Lung microvascular endothelial cell (primary cell): ENCODE results near the gene GMPR2. TPM values are rescaled to one million over a fixed set of nuclear protein-coding genes. Genes with fewer than 3 reads are reported as not detected.
"Not testable (repeated sequence)": the region's sequence is repeated elsewhere in the genome, so short reads cannot be mapped to it uniquely, and the experiment has no call there.

ENCODE experiments used
- DNase-seq, 2 donors: peaks; one replicate each; pipeline versions ENCODE4 v3.0.0 to v3.0.0-alpha.2; 2010; ENCODE audit warnings: low read depth in 2 of 2
- total RNA-seq: library from RNA; depleted of rRNA; stranded (reverse); fragments of >200 nt; gene quantifications from 2 replicates; pipeline ENCODE4 v1.2.1, GENCODE V29; 2014

GMPR2 gene
- total RNA-seq, 1 donor from 2014 or later, result 109 TPM

GRCh38 chr14:24228902-24229301 is 3.8 kb upstream of the GMPR2 start:
- DNase-seq, result no peak

GRCh38 chr14:24231263-24232120 is 1.2 kb upstream of the GMPR2 start:
- peak; percentile 23 to 36 for DNase-seq

DNA sequence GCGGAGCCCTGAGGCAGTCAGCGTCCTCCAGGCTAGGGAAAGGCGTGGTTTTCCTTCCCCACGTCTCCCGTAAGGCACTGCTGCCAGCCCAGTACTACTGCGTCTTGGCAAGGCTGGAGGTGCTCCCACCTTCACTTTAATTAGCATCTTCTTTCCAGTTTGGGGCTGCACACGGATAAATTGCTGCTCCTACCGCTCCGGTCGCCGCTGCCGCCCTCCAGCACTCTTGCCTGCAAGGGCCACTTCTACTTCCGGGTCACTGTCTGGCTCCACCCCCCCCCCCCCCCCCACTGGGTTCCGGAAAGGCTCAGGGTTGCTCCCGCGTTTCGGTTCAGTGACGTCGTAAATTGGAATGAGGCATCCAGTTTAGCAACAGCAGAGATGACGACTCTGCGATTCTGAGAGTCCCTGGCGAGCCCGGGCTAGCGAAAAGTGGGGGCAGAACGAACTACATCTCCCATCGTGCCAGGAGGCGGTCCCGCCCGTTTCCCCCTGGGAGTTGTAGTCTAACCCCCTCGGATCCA is 546 bp upstream of the GMPR2 start, which contains the start of gene NEDD8:
TSS of gene NEDD8 (minus strand) at position 247 of the 524 bp plus-strand sequence. CDS start at position 147, 100 bp downstream.
- DNase-seq, result peak; percentile 96 to 97

DNA sequence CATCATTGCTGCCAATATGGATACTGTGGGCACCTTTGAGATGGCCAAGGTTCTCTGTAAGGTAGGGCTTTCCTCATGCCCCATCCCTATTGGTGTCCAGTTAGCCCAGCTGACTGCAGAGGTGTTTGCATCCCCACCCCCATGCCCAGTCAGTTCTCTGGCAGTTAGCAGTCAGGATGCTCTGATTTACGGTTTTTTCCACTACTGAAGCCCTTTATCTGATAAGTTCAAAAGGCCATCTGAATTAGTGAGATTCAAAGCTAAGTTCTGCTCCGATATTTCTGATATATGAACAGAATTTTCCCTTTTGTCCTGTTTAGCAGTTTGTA is 773 bp downstream of the GMPR2 start:
- DNase-seq, result peak in 1 of 2 donors; percentile 76

DNA sequence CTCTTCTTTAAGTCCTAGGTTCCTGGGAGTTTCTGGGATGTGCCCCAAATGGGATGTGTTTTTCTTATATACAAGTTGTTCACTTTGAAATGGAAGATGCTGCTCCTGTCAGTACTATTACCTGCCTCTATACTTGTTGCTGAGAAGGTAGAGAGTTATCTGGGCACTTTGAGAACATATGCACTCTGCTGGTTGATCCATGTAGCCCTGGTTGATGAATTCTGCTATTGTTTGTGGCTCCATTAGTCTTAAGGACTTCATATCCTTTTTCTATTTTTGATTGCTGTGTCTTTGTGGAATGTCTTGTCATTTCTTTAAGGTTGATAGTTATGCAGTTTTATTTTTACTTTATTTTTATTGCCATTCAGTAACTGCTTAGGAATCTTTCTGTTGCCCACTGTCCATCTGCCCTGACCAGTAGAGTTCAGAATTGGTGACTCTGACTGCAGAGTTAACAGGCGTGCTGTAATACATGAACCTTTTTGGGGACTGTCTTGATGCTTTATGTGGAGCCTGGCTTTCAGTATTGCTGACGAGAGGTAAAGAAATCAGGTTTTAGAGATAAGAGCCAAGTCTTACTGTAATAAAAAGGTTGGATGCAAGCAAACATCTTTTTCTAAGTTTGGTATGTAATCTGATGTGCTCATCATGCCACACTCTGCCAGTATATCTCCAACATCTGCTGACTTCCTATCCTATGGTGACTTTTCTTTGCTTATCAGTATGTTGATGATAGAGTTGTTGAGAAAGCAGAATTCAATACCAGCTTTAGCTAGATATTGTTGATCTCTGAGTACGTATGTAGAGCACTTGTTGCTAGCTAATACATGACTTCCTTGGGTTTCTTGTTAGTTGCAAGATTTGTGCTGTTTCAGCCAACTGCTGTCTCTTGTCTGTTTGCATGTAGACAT is 1.6 kb downstream of the GMPR2 start:
- DNase-seq, result no peak

GRCh38 chr14:24235804-24236688 is 3.3 kb downstream of the GMPR2 start:
- DNase-seq, result no peak

DNA sequence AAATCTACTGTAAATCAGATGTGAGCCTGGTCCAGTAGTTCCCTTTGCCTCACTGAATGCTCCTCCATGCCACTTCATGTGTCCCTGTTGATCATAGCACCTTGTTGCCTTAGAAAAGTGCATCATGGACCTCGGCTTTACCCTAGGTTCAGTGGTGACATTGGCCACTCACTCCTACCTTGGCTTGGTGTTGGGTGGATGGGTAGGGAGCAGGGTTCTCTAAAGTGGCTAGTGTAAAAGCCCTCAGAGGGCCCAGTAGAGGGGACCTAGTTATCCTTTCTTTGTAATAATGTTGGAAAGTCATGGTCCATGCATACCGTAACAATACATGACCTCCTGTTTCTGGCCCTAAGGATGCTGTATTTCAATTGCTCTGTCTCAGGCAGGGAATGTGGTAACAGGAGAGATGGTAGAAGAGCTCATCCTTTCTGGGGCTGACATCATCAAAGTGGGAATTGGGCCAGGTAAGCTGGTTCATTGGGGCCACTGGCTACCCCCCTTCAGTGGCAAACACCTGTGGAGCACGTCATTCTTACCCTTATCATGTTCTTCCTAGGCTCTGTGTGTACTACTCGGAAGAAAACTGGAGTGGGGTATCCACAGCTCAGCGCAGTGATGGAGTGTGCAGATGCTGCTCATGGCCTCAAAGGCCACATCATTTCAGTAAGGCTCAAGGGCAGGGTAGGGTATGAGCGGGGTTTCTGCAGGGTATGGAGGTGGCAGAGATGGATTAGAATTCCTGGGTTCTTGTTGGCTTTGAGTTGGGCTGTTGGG is 4.1 kb downstream of the GMPR2 start:
- no peak for DNase-seq

- no peak for DNase-seq
These were observed 4.8 kb downstream of the GMPR2 start for GRCh38 chr14:24237463-24237955.

DNA sequence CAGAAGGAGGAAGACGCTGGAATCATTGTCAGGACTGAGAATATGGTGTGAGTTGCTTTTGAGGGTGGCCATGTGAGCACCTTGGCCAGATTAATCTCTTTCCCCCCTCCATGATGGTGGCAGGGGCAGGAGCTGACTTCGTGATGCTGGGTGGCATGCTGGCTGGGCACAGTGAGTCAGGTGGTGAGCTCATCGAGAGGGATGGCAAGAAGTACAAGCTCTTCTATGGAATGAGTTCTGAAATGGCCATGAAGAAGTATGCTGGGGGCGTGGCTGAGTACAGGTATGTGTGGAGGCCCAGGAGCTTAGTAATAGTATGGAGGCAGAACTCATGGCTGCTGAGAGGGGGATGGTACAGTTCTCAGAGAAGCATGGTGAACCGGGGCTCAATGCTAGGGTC is 5.4 kb downstream of the GMPR2 start:
- DNase-seq, result no peak

DNA sequence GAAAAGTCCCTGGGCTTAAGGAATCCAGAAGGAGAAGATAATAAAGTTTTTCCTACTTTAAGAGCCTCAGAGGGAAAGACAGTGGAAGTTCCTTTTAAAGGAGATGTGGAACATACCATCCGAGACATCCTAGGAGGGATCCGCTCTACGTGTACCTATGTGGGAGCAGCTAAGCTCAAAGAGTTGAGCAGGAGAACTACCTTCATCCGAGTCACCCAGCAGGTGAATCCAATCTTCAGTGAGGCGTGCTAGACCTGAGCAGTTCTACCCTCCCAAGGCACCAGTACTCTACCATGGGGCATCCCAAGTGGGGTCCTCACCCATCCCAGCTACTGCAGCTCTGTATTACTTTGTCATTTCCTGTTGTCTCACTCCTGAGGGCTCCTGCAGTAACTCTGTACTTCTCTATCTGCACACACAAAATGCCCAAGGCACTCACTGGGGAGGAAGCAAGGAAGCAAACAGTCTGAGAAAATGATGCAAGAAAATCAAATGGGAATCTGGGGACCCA is 5.9 kb downstream of the GMPR2 start:
- no peak for DNase-seq

DNA sequence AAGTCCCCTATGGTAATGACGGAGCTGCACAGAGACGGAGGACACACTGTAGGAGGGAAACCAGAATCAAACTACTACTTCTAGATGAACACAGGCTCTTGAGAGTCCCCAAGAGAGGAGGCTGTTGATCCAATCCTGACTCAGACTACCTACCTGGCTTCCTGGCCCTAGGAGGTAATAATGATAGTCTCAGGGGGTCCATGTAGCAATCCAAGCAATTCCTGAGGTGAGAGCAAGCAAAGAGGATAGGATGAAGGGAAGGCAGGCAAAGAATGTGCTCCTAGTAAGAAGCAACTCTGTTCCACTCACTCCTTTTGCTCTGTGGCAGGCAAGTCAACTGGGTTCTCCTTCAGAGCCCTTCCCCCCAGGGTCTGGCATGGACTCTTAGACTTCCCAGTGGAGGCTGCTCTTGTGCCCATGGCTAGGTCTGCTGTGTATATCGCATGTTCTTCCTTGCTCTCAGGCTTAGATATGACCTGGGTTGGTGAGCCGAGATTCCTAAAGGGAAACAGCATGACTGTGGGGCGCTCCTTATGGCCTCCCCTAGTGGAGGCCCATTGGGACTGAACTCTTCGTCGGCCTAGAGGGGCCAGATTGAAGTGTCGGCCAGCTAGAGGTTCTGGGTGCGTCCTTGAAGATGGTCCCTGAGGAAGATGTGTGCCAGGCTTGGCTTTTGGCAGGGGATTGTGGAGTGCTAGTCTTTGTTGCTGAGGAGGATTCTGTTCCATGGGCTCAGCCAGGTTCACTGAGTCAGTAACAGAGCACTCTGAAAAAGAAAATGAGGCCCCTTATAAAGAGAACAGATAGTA is 7.6 kb downstream of the GMPR2 start:
- DNase-seq, result no peak

- peak; percentile 91 to 95 for DNase-seq
These were observed 9.2 kb downstream of the GMPR2 start for GRCh38 chr14:24241829-24242443.

GRCh38 chr14:24243336-24243836 is 10.7 kb downstream of the GMPR2 start:
- peak in 1 of 2 donors; percentile 50 for DNase-seq

GRCh38 chr14:24245350-24245749 is 12.6 kb downstream of the GMPR2 start:
- not testable (repeated sequence) for DNase-seq

GRCh38 chr14:24246765-24247212 is 14.1 kb downstream of the GMPR2 start:
- no peak for DNase-seq

- DNase-seq, result no peak
These were observed 14.7 kb downstream of the GMPR2 start for GRCh38 chr14:24247422-24247821.

GRCh38 chr14:24249230-24250021 is 16.7 kb downstream of the GMPR2 start:
- no peak for DNase-seq
